ENCODE results near the gene PTPRE.

GRCh38 chr10:127913368-127913759 is 6.5 kb downstream of the PTPRE start:
- no peak for TF ChIP-seq CTCF (IDR thresholded peaks at IDR 0.05)
- TF ChIP-seq EP300 (IDR thresholded peaks at IDR 0.05) = no peak
